AG10803 (cell line): Measurements from ENCODE around the gene GNAI2.
A peak's percentile ranks its signal among the peaks of the same experiment; 100 is the strongest.

Source experiments
- DNase-seq: peaks from one replicate; pipeline ENCODE4 v3.0.0; 2010; ENCODE audit warnings: low read depth
- H3K4me3 ChIP-seq: 2 replicates; pipeline ENCODE4 v1.5.1; 2011; ENCODE audit warnings: mild to moderate bottlenecking, low read length, control low read depth
- TF ChIP-seq, protein P1 (sequence below): conservative IDR thresholded peaks from 2 replicates; pipeline ENCODE4 v1.5.1; 2011; ENCODE audit warnings: mild to moderate bottlenecking, low read length, control low read depth, inconsistent platforms

GNAI2 gene

DNA sequence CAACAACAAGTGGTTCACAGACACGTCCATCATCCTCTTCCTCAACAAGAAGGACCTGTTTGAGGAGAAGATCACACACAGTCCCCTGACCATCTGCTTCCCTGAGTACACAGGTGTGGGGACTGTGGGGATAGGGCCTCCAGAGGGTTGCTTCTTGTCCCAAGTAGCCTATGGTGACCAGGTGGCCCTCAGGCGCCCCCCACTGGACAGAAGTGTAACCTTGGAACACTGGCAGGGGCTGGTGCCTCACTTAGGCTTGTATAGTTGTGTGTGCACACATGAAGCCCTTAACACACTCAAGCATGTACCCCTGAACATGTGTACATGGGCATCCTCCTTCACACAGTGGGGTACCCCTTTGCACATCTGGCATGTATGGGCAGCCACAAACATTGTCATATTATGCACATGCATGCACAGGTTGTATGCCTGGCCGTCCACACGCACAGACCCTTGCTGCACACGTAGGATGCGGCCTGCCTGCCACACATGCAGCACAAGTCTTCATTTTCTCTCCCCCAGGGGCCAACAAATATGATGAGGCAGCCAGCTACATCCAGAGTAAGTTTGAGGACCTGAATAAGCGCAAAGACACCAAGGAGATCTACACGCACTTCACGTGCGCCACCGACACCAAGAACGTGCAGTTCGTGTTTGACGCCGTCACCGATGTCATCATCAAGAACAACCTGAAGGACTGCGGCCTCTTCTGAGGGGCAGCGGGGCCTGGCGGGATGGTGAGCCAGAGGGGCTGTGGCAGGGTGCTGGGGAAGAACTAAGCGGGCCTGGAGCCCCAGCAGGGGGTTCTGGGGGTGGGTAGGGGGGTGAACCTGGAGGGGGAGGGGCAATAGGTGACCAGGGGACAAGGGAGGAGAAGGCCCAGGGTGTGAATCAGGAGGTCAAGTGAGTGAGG is 21.2 kb downstream of the GNAI2 start:
- H3K4me3 ChIP-seq, result no peak overlapping the region
- TF ChIP-seq, protein P1, sequence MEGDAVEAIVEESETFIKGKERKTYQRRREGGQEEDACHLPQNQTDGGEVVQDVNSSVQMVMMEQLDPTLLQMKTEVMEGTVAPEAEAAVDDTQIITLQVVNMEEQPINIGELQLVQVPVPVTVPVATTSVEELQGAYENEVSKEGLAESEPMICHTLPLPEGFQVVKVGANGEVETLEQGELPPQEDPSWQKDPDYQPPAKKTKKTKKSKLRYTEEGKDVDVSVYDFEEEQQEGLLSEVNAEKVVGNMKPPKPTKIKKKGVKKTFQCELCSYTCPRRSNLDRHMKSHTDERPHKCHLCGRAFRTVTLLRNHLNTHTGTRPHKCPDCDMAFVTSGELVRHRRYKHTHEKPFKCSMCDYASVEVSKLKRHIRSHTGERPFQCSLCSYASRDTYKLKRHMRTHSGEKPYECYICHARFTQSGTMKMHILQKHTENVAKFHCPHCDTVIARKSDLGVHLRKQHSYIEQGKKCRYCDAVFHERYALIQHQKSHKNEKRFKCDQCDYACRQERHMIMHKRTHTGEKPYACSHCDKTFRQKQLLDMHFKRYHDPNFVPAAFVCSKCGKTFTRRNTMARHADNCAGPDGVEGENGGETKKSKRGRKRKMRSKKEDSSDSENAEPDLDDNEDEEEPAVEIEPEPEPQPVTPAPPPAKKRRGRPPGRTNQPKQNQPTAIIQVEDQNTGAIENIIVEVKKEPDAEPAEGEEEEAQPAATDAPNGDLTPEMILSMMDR, result peak; percentile 56
- no peak for DNase-seq

DNA sequence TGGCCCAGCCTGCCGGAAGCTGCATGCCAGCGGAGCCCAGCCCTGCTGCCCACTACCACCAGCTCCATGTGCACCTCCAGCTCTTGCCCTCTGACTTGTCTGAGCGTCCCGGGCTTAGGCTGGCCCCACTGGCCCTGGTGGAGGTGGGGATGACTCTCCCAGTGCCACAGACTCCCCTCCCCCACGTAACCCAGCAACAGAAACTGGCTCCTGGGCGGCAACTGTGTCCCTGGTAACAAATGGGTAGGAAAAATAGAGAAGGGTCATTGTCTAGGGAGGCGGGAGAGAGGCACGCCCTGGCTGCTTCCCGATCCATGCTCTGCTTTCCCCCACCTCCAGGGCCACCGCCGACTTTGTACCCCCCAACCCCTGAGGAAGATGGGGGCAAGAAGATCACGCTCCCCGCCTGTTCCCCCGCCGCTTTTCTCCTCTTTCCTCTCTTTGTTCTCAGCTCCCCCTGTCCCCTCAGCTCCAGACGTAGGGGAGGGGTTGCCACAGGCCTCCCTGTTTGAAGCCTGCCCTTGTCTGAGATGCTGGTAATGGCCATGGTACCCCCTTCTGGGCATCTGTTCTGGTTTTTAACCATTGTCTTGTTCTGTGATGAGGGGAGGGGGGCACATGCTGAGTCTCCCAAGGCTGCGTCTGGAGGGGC is 22.2 kb downstream of the GNAI2 start:
- DNase-seq, result no peak
- TF ChIP-seq, protein P1, result no peak
- no peak overlapping the region for H3K4me3 ChIP-seq

DNA sequence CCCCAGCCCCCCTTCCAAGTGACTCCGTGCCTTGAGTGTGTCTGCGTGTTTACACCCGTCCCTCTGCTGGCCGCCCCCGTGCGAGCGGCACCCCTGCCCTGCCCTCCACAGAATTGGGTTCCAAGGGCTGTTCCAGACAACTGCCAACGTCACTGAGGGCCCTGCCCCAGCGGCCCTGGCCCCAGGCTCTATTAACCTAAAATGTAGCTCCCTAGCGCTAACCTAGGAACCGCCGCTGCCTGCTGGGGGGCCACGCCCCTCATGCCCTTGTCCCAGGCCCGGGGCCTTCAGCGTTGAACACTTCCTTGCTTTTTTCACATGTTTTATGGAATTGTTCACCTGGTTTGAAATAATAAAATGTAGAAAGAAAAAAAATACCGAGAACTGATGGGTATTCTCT is 23.0 kb downstream of the GNAI2 start:
- no peak for DNase-seq
- H3K4me3 ChIP-seq, result no peak overlapping the region
- TF ChIP-seq, protein P1, result no peak

DNA sequence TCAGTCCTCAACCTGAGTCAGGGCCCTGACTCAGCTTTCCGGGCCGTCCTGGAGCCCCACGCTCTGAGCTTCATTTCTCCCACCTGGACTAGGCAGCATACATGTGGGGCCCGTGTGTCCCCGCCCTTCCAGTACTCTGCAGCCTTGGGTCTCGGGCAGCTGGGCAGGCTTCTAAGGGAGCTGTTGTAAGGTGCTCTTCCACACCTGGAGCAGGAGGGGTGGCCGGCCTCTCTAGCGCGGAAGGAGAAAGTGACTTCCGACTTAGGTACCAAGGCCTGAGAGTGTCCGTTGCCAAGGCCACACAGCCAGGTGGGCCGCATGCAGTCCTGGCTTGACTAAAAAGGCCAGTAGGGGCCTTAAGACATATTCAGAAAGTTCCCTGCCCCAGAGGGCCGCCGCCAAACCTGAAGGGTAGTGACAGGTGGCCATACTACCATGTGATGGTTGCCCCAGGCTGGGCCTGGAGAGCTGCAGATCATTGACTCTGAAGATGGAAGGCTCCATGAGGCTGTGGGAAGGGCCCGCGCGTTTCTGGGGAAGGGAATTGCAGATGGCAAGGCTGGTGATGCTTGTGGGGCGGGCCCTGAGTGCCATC is 23.5 kb downstream of the GNAI2 start:
- H3K4me3 ChIP-seq, result no peak overlapping the region
- DNase-seq, result no peak
- TF ChIP-seq, protein P1, result no peak

DNA sequence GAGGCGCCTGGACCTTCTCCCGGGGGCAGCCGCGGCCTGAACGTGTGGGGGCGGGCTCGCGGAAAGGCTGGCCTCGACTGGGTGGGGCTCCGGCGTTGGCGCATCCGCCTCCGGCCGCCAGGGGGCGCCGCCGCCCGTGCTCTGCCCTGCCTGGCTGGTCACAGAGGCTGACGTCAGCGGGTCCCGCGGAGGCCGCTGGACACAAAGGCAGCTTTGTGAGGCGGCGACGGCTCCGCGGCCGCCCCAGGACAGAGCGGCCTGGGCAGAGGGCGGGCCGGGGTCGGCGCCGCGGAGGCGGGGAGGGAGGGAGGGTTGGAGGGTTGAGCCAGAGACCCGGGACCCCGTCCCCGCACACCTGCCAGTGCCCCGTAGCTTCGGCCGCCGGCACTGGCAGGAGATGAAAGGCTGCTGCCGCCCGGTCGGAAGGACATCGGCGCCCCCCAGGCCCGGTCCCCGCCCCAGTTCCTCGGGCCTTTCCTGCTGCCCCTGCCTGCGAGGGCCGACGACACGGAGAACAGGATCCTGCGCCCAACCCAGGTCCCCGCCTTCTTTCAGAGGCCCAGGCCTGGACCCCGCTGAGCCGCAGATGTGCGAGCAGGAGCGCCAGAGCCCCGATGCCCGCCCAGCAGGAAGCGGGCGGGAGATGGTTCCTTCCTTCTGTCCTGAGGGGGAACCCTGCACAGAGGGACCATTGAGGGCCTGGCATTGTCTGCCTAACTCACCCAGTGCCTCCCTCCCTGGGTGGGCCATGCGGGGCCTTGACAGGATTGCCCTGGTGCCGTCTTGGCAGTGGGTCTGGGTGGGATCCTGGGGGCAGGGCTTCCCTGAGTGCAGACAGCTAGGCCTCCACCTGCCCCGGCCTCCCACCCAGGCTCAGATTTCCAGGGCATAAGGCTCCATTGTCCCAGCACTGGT is 24.3 kb downstream of the GNAI2 start:
- peak overlapping the region; percentile 60 for H3K4me3 ChIP-seq
- peak; percentile 86 for DNase-seq
- TF ChIP-seq, protein P1, result peak; percentile 59

DNA sequence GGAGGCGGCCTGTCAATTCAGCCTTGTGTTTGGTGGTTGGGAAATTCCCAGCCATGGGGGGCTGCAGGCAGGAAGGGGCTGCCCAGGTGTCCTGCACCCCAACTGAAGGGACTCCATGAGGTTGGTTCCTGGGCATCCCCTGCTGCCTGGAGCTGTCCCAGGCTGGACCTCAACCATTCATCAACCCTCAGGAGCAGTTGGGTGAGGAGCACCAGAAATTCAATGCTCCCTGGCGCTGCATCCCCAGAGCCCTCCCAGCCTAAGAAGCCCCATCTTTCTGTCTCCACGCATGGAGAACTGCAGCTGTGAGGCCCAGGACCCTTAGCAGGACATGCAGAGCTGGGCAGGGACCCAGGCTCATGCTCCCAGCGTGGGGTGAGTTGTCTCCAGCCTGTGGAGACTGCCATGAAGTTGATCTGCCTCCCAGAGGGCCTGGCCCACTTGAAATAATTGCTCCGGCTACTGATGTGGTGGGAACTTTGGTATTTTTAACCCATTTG is 25.0 kb downstream of the GNAI2 start:
- TF ChIP-seq, protein P1, result no peak
- DNase-seq, result no peak
- H3K4me3 ChIP-seq, result peak overlapping the region; percentile 60
